Endothelial cell of umbilical vein (primary cell): ENCODE measurements around the gene TMEM266.

Experiments used
- EZH2 ChIP-seq: IDR thresholded peaks from 2 replicates; pipeline ENCODE4 v1.6.1; 2012; ENCODE audit warnings: borderline replicate concordance, low read depth, mild to moderate bottlenecking, moderate library complexity, low read length, inconsistent platforms; ENCODE audit not compliant: severe bottlenecking
- FOS ChIP-seq: IDR thresholded peaks from 2 replicates; pipeline ENCODE4 v1.6.1; 2011; ENCODE audit warnings: mild to moderate bottlenecking, low read length, moderate library complexity, borderline replicate concordance; ENCODE audit not compliant: insufficient read depth
- POLR2A ChIP-seq: IDR thresholded peaks from 2 replicates; pipeline ENCODE4 v1.6.1; 2012; ENCODE audit warnings: low read depth, mild to moderate bottlenecking, control low read depth, low read length
- POLR2AphosphoS5 ChIP-seq: IDR thresholded peaks from 2 replicates; pipeline ENCODE4 v1.6.1; 2012; ENCODE audit warnings: low read depth, mild to moderate bottlenecking, control low read depth, low read length, moderate library complexity; ENCODE audit not compliant: insufficient read depth
- TF ChIP-seq, protein P1 (sequence below), 2 donors: IDR thresholded peaks; 1 replicate in 1 of 2; 2 replicates in 1 of 2; pipeline ENCODE4 v1.5.1; 2011; ENCODE audit warnings: low read length in 2 of 2, mild to moderate bottlenecking in 2 of 2, moderate library complexity in 2 of 2, control low read depth in 1 of 2, inconsistent platforms in 1 of 2, low read depth in 1 of 2; ENCODE audit not compliant: insufficient read depth in 1 of 2; ENCODE audit errors: extremely low read depth in 1 of 2
- TF ChIP-seq, protein P2 (sequence below): IDR thresholded peaks from 2 replicates; pipeline ENCODE4 v1.6.1; 2011; ENCODE audit not compliant: insufficient read depth, insufficient read length

DNA sequence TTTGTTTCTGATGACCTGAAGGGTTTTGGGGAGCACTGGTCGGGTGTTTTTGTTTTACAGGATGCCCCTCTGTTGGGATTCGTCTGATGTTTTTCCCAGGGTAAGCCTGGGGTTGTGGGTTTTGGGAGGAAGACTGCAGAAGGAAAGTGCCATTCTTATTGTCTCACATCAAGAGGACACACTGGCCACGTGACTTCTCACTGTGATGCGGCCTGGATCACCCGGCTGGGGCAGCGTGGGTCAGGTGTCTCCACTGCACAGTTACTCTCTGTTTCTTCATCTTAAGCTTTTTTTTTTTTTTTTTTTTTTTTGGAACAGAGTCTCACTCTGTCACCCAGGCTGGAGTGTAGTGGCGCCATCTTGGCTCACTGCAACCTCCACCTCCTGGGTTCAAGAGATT is 120.5 kb downstream of the TMEM266 start:
- TF ChIP-seq, protein P1, sequence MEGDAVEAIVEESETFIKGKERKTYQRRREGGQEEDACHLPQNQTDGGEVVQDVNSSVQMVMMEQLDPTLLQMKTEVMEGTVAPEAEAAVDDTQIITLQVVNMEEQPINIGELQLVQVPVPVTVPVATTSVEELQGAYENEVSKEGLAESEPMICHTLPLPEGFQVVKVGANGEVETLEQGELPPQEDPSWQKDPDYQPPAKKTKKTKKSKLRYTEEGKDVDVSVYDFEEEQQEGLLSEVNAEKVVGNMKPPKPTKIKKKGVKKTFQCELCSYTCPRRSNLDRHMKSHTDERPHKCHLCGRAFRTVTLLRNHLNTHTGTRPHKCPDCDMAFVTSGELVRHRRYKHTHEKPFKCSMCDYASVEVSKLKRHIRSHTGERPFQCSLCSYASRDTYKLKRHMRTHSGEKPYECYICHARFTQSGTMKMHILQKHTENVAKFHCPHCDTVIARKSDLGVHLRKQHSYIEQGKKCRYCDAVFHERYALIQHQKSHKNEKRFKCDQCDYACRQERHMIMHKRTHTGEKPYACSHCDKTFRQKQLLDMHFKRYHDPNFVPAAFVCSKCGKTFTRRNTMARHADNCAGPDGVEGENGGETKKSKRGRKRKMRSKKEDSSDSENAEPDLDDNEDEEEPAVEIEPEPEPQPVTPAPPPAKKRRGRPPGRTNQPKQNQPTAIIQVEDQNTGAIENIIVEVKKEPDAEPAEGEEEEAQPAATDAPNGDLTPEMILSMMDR (IDR thresholded peaks at IDR 0.05; ENCODE audit: extremely low read depth in 1 of 2, insufficient read depth in 1 of 2, low read depth in 1 of 2, low read length in 2 of 2): no peak
- TF ChIP-seq EZH2: no peak
- TF ChIP-seq POLR2A: no peak
- no peak for TF ChIP-seq POLR2AphosphoS5
- TF ChIP-seq FOS: no peak
- TF ChIP-seq, protein P2, sequence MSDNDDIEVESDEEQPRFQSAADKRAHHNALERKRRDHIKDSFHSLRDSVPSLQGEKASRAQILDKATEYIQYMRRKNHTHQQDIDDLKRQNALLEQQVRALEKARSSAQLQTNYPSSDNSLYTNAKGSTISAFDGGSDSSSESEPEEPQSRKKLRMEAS: no peak
